ENCODE results near the gene CFDP1. TPM values are rescaled to one million over a fixed set of nuclear protein-coding genes. Genes with fewer than 3 reads are reported as not detected.

CFDP1 gene
- polyA plus RNA-seq, 2 of the 4 experiments (the other 2 are of a cell fraction), result 70.2 to 72.8 TPM

- peak in 1 of 2 experiments; percentile 85; a peak in 4 of 5 replicates for TF ChIP-seq JUN (IDR thresholded peaks at IDR 0.05)
- no peak for TF ChIP-seq CHD2 (IDR thresholded peaks at IDR 0.05; ENCODE audit: low read length, partially characterized antibody)
- no peak for TF ChIP-seq JUNB (IDR thresholded peaks at IDR 0.05)
- TF ChIP-seq MYC (IDR thresholded peaks at IDR 0.05; ENCODE audit: borderline replicate concordance, low read length), result peak; percentile 83
- TF ChIP-seq RFX5 (IDR thresholded peaks at IDR 0.05), result no peak
- no peak for TF ChIP-seq ZC3H11A (IDR thresholded peaks at IDR 0.05)
- no peak for TF ChIP-seq HOXA7 (CRISPR knock-in tag; IDR thresholded peaks at IDR 0.05)
- TF ChIP-seq FOSB (CRISPR knock-in tag; IDR thresholded peaks at IDR 0.05), result no peak
- no peak for TF ChIP-seq POLR2AphosphoS2 (conservative IDR thresholded peaks at IDR 0.05; ENCODE audit: low read length)
- TF ChIP-seq CEBPB (IDR thresholded peaks at IDR 0.05), result no peak
- TF ChIP-seq EP300 (IDR thresholded peaks at IDR 0.05), result no peak
- TF ChIP-seq, protein P1, sequence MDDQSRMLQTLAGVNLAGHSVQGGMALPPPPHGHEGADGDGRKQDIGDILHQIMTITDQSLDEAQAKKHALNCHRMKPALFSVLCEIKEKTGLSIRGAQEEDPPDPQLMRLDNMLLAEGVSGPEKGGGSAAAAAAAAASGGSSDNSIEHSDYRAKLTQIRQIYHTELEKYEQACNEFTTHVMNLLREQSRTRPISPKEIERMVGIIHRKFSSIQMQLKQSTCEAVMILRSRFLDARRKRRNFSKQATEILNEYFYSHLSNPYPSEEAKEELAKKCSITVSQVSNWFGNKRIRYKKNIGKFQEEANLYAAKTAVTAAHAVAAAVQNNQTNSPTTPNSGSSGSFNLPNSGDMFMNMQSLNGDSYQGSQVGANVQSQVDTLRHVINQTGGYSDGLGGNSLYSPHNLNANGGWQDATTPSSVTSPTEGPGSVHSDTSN (IDR thresholded peaks at IDR 0.05), result no peak
- 0 out of 2 replicates have a peak, but pooled peaks have one; percentile 29 for TF ChIP-seq TFCP2L1 (CRISPR knock-in tag; IDR thresholded peaks at IDR 0.05)
- no peak for TF ChIP-seq SMC3 (IDR thresholded peaks at IDR 0.05)
- peak; percentile 99 for TF ChIP-seq E2F6 (IDR thresholded peaks at IDR 0.05; ENCODE audit: borderline replicate concordance, low read depth)
- no peak for TF ChIP-seq MAZ (IDR thresholded peaks at IDR 0.05; ENCODE audit: borderline replicate concordance, low read depth, low read length)
- no peak for TF ChIP-seq HEYL (CRISPR knock-in tag; IDR thresholded peaks at IDR 0.05)
- TF ChIP-seq NPAS2 (CRISPR knock-in tag; IDR thresholded peaks at IDR 0.05; ENCODE audit: borderline replicate concordance), result no peak
- 0 out of 2 replicates have a peak, but pooled peaks have one; percentile 25 for TF ChIP-seq KDM1A (IDR thresholded peaks at IDR 0.05; ENCODE audit: low read depth)
- no peak for TF ChIP-seq ZNF302 (CRISPR knock-in tag; IDR thresholded peaks at IDR 0.05)
- TF ChIP-seq KDM5A (IDR thresholded peaks at IDR 0.05), result no peak
- no peak for TF ChIP-seq EHMT2 (IDR thresholded peaks at IDR 0.05; ENCODE audit: low read depth)
- TF ChIP-seq HES2 (IDR thresholded peaks at IDR 0.05), result no peak
- TF ChIP-seq CHD4 (IDR thresholded peaks at IDR 0.05; ENCODE audit: borderline replicate concordance), result no peak
- no peak for TF ChIP-seq RAD21 (conservative IDR thresholded peaks at IDR 0.05 in 1 of 2, IDR thresholded peaks at IDR 0.05 in 1 of 2)
- TF ChIP-seq RCOR1 (IDR thresholded peaks at IDR 0.05; ENCODE audit: low read depth, low read length), result no peak
- no peak for TF ChIP-seq SREBF2 (IDR thresholded peaks at IDR 0.05)
- peak; percentile 85 for TF ChIP-seq BHLHE40 (IDR thresholded peaks at IDR 0.05; ENCODE audit: low read depth, low read length)
- 0 out of 2 replicates have a peak, but pooled peaks have one; percentile 45 for TF ChIP-seq HDAC2 (IDR thresholded peaks at IDR 0.05)
- TF ChIP-seq, protein P2, sequence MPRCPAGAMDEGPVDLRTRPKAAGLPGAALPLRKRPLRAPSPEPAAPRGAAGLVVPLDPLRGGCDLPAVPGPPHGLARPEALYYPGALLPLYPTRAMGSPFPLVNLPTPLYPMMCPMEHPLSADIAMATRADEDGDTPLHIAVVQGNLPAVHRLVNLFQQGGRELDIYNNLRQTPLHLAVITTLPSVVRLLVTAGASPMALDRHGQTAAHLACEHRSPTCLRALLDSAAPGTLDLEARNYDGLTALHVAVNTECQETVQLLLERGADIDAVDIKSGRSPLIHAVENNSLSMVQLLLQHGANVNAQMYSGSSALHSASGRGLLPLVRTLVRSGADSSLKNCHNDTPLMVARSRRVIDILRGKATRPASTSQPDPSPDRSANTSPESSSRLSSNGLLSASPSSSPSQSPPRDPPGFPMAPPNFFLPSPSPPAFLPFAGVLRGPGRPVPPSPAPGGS (IDR thresholded peaks at IDR 0.05), result no peak
Measured at GRCh38 chr16:75432828-75433731, at the start of gene CFDP1 (continued).
